Lower lobe of right lung (tissue), 2 donors: ENCODE results near the gene DDX25. TPM values are rescaled to one million over a fixed set of nuclear protein-coding genes. Genes with fewer than 3 reads are reported as not detected.

Experiments used
- ATAC-seq, 2 donors: fragments of 200-7000 bp; cut with Tn5 transposase; one replicate each; pipeline ENCODE4 v1.9.1; 2020 to 2022; ENCODE audit warnings: mild to moderate bottlenecking in 2 of 2, moderate library complexity in 2 of 2
- DNase-seq: peaks from one replicate; pipeline ENCODE4 v3.0.0-alpha.2; 2020
- H3K27ac ChIP-seq: fragments of 200-600 bp; one replicate; pipeline ENCODE4 v1.8.0; 2022
- H3K27me3 ChIP-seq: fragments of 200-600 bp; one replicate; pipeline ENCODE4 v1.8.0; 2022; ENCODE audit warnings: low read depth
- H3K36me3 ChIP-seq: fragments of 200-600 bp; one replicate; pipeline ENCODE4 v1.8.0; 2022; ENCODE audit warnings: mild to moderate bottlenecking
- H3K4me1 ChIP-seq: fragments of 200-600 bp; one replicate; pipeline ENCODE4 v1.8.0; 2022
- H3K4me3 ChIP-seq: fragments of 200-600 bp; one replicate; pipeline ENCODE4 v1.8.0; 2022; ENCODE audit warnings: mild to moderate bottlenecking
- H3K9me3 ChIP-seq: fragments of 200-600 bp; one replicate; pipeline ENCODE4 v1.8.0; 2022
- intact Hi-C: fragments of 100-400 bp; cut with DNase I; formaldehyde crosslinking; loops from one replicate; pipeline ENCODE4 v1.11.0; 2022
- total RNA-seq: library from RNA; stranded (reverse); fragmentation: NEBNext Ultra II Directional; extraction: Animal tissue kit (Norgen Biotek cat#: 25700); gene quantifications from one replicate; pipeline ENCODE4 v1.2.1, GENCODE V29; 2021
- TF ChIP-seq, protein P1 (sequence below): fragments of 200-600 bp; IDR thresholded peaks from one replicate; pipeline ENCODE4 v1.8.0; 2022; ENCODE audit warnings: antibody characterized with exemption, mild to moderate bottlenecking
- donor health status: DM: no; HTN: yes; CAD: no; lungs with severe emphysema.

DDX25 gene
- total RNA-seq, 1 donor from 2014 or later: not detected

DNA sequence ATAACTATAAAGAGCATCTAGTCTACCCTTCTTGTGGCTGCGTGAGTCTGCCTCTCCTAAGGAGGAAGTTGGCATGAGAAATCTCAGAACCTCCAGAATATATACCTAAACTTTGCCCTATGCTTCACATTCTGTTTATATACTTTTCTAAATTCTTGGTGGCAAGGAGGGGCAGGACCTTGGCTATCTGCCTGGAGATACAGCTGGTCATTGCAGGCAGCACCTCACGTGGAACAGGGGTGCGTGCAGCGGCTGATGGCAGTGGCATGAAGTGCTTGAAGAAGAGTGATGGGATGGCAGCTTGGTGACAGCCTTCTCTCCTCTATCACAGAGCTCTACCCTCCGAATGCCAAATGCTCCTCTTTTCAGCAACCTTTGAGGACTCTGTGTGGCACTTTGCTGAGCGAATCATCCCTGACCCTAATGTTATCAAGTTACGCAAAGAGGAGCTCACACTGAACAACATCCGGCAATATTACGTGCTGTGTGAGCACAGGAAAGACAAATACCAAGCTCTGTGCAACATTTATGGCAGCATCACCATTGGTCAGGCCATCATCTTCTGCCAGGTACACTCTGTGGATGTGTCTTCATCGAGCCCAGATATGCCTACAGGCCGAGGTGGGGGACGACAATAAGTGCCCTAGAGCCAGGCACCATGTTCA, 12.5 kb downstream of the DDX25 start:
- no peak for ATAC-seq
- Histone ChIP-seq H3K27ac (no peak overlapping the region), H3K4me1 (no peaks in the 10 kb centered on the region), H3K4me3 (no peak overlapping the region), H3K9me3 (no peaks in the 10 kb centered on the region), H3K36me3 (no peaks in the 10 kb centered on the region), H3K27me3 (peaks cover 4% of the 10 kb centered on the region)
- intact Hi-C loops: no loop called here
- TF ChIP-seq, protein P1, sequence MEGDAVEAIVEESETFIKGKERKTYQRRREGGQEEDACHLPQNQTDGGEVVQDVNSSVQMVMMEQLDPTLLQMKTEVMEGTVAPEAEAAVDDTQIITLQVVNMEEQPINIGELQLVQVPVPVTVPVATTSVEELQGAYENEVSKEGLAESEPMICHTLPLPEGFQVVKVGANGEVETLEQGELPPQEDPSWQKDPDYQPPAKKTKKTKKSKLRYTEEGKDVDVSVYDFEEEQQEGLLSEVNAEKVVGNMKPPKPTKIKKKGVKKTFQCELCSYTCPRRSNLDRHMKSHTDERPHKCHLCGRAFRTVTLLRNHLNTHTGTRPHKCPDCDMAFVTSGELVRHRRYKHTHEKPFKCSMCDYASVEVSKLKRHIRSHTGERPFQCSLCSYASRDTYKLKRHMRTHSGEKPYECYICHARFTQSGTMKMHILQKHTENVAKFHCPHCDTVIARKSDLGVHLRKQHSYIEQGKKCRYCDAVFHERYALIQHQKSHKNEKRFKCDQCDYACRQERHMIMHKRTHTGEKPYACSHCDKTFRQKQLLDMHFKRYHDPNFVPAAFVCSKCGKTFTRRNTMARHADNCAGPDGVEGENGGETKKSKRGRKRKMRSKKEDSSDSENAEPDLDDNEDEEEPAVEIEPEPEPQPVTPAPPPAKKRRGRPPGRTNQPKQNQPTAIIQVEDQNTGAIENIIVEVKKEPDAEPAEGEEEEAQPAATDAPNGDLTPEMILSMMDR: no peak
- no peak for DNase-seq

DNA sequence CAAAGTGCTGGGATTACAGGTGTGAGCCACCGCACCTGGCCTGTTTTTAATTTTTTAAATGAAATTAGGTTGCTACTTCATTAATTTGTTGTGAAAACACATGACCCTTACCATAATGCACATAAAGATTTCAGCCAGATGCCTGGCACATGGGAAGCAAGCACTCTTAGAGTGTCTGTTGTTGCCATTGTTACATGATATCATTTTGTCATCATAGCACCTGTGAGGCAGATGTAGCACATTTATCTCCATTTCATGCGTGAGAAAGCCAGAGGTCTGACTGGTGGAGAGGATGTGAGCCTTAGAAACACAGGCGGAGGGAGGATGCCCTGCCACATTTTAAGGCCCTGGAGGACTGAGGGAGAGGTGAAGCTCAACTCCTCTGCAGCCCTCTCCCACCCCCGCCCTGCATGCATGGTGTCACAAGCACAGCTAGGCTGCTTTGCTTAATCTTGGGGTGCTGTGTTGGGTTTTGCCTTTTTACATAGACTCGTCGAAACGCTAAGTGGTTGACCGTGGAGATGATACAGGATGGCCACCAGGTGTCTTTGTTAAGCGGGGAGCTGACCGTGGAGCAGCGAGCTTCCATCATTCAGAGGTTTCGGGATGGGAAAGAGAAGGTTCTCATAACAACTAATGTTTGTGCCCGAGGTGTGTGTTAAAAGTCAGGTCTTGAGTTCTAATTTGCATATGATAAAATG, 14.0 kb downstream of the DDX25 start:
- TF ChIP-seq, protein P1: no peak
- Histone ChIP-seq H3K27ac (no peak overlapping the region), H3K36me3 (no peaks in the 10 kb centered on the region), H3K4me3 (no peak overlapping the region), H3K27me3 (peaks cover 4% of the 10 kb centered on the region), H3K9me3 (no peaks in the 10 kb centered on the region), H3K4me1 (no peaks in the 10 kb centered on the region)
- DNase-seq: no peak
- intact Hi-C loops: no loop called here
- no peak for ATAC-seq

DNA sequence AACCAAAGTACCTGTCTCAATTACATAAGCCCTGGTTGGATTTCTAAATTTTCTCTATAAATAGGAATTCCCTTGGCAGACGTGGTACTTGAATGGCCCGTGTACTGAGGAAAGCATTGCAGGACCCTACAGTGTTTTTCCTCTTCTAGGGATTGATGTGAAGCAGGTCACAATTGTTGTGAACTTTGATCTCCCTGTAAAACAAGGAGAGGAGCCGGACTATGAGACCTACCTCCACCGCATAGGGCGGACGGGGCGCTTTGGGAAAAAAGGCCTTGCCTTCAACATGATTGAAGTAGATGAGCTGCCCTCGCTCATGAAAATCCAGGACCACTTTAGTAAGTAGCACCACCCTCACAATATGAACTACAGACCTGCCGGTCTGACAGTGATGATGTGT, 16.7 kb downstream of the DDX25 start:
- TF ChIP-seq, protein P1: no peak
- H3K4me1 ChIP-seq: no peaks in the 10 kb centered on the region
- no peak overlapping the region for H3K4me3 ChIP-seq
- intact Hi-C loops: no loop called here
- ATAC-seq: no peak
- no peak overlapping the region for H3K27ac ChIP-seq
- H3K27me3 ChIP-seq: peaks cover 4% of the 10 kb centered on the region
- H3K36me3 ChIP-seq: no peaks in the 10 kb centered on the region
- H3K9me3 ChIP-seq: no peaks in the 10 kb centered on the region
- no peak for DNase-seq

DNA sequence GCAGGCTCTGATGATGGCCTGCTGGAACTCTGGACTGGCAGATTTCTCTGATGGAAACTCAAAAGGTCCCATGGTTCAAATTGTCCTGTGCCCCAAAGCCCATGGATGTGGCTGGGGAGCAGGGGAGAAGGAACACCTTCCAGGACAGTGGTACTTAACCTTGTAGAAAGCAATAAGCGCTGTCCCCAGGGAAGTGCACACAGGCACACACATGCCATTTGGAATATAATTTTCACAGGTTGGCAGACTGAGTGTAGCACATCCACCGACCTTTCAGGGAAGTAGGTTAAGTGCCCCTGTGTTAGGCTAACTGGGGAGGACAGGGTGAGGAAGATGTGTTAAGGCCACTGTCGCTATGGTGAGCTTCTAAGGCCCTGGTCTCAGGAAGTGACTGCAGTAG, 17.8 kb downstream of the DDX25 start:
- intact Hi-C loops: no loop called here
- no peak for ATAC-seq
- no peaks in the 10 kb centered on the region for H3K9me3 ChIP-seq
- no peak overlapping the region for H3K4me3 ChIP-seq
- H3K27me3 ChIP-seq: peaks cover 4% of the 10 kb centered on the region
- H3K27ac ChIP-seq: no peak overlapping the region
- no peak for DNase-seq
- H3K36me3 ChIP-seq: no peaks in the 10 kb centered on the region
- no peaks in the 10 kb centered on the region for H3K4me1 ChIP-seq
- TF ChIP-seq, protein P1: no peak

DNA sequence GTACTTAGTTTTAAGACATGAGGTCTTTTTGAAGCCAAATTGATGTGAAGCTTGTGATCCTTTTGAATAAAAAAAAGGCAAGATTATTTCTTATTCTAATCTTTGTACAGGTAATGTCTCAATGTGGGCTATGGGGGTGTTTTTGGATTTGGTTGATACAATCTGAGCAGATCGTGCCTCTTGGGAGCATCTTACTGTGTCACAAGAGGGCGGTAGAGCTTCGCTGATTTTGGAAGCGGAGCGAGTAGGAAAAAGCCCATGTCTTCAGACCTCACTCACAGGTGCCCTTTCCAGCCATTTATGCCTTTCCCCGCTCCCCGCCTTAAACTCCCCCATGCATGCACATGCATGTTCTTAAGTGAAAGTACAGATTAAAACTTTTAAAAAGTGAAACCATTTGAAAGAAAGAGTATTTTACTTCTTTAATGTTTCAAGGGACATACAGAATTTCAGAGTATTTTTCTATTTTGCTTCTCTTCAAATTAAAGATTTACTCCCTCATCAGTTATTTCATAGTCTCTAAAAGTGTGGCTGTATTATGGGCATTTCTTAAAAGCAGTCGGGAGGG, 18.8 kb downstream of the DDX25 start:
- Histone ChIP-seq H3K27ac (no peak overlapping the region), H3K4me1 (no peaks in the 10 kb centered on the region), H3K36me3 (no peaks in the 10 kb centered on the region), H3K9me3 (no peaks in the 10 kb centered on the region), H3K4me3 (no peak overlapping the region), H3K27me3 (peaks cover 4% of the 10 kb centered on the region)
- DNase-seq (no peak), ATAC-seq (peak; percentile 79 to 89)
- intact Hi-C loops: no loop called here
- TF ChIP-seq, protein P1: peak; percentile 78
